Right lobe of liver (tissue), 6 donors: ENCODE data around the gene CACNA1D. TPM values are rescaled to one million over a fixed set of nuclear protein-coding genes. Genes with fewer than 3 reads are reported as not detected.

Experiments used
- ATAC-seq, 4 donors: fragments of 200-7000 bp; cut with Tn5 transposase; one replicate each; pipeline ENCODE4 v1.9.1; 2020; ENCODE audit warnings: mild to moderate bottlenecking in 4 of 4, moderate library complexity in 4 of 4
- DNase-seq, 3 donors: peaks; one replicate each; pipeline ENCODE4 v3.0.0-alpha.2; 2020
- H3K27ac ChIP-seq, 3 donors: fragments of 200-600 bp; one replicate each; pipeline ENCODE4 v1.8.0; 2022
- H3K27me3 ChIP-seq, 2 donors: fragments of 200-600 bp; one replicate each; pipeline ENCODE4 v1.8.0; 2022
- H3K36me3 ChIP-seq, 4 donors: fragments of 200-600 bp; sonication (generic) in 1 of 4; one replicate each; pipeline versions ENCODE4 v1.5.1 to v1.8.0; 2017 to 2022; ENCODE audit warnings: control low read depth in 1 of 4
- H3K4me1 ChIP-seq, 4 donors: fragments of 200-600 bp; sonication (generic) in 1 of 4; one replicate each; pipeline versions ENCODE4 v1.5.1 to v1.8.0; 2017 to 2022; ENCODE audit warnings: control low read depth in 1 of 4
- H3K4me3 ChIP-seq, 3 donors: fragments of 200-600 bp; one replicate each; pipeline ENCODE4 v1.8.0; 2022
- H3K9me3 ChIP-seq, 4 donors: fragments of 200-600 bp; sonication (generic) in 1 of 4; one replicate each; pipeline versions ENCODE4 v1.5.1 to v1.8.0; 2017 to 2022; ENCODE audit warnings: control low read depth in 1 of 4
- POLR2A ChIP-seq: fragments of 450-650 bp; IDR thresholded peaks from one replicate; pipeline ENCODE4 v1.6.1; 2017; ENCODE audit warnings: antibody characterized with exemption, mild to moderate bottlenecking
- WGBS: methylation state at CpG from one replicate; pipeline ENCODE4 v1.1.6; 2018; ENCODE audit warnings: low coverage, low lambda C conversion rate; ENCODE audit not compliant: insufficient coverage; ENCODE audit errors: missing lambda C conversion rate; 5-methylcytosine and 5-hydroxymethylcytosine counted together
- intact Hi-C, 2 donors: fragments of 100-400 bp; cut with DNase I; formaldehyde crosslinking; loops; one replicate each; pipeline versions ENCODE4 v1.11.2 to v1.14.1; 2022
- total RNA-seq, 6 experiments: library from RNA; depleted of rRNA in 2 of 6; stranded (reverse); fragments of >200 nt in 2 of 6; fragmentation: NEBNext Ultra II Directional in 3 of 6; extraction: Animal tissue kit (Norgen Biotek cat#: 25700) in 3 of 6; gene quantifications; one replicate each; pipeline versions ENCODE4 v1.1.0 to v1.2.4, GENCODE V29; 2016 to 2023
- TF ChIP-seq, protein P1 (sequence below), 4 donors: fragments of 200-600 bp in 3 of 4; fragments of 450-650 bp in 1 of 4; IDR thresholded peaks; one replicate each; pipeline versions ENCODE4 v1.5.1 to v1.8.0; 2016 to 2022; ENCODE audit warnings: antibody characterized with exemption in 4 of 4, mild to moderate bottlenecking in 2 of 4
- donor health status: DM: no; HTN: yes; CAD: no.
- donor health status: DM: no; HTN: no; CAD: no.
- donor health status: DM: no; HTN: no; CAD: no.
- donor health status: DM: no; HTN: yes; CAD: no.
- donor health status: DM: no; HTN: yes; CAD: no.

CACNA1D gene
- total RNA-seq, 6 experiments from 2014 or later: 5.5 to 12.7 (median 9.3) TPM

- TF ChIP-seq, protein P1, sequence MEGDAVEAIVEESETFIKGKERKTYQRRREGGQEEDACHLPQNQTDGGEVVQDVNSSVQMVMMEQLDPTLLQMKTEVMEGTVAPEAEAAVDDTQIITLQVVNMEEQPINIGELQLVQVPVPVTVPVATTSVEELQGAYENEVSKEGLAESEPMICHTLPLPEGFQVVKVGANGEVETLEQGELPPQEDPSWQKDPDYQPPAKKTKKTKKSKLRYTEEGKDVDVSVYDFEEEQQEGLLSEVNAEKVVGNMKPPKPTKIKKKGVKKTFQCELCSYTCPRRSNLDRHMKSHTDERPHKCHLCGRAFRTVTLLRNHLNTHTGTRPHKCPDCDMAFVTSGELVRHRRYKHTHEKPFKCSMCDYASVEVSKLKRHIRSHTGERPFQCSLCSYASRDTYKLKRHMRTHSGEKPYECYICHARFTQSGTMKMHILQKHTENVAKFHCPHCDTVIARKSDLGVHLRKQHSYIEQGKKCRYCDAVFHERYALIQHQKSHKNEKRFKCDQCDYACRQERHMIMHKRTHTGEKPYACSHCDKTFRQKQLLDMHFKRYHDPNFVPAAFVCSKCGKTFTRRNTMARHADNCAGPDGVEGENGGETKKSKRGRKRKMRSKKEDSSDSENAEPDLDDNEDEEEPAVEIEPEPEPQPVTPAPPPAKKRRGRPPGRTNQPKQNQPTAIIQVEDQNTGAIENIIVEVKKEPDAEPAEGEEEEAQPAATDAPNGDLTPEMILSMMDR (IDR thresholded peaks at IDR 0.05): no peak
- TF ChIP-seq POLR2A: no peak
- Histone ChIP-seq H3K27ac (no peak overlapping the region), H3K36me3 (peaks cover 0 to 30% (median 15%) of the 10 kb centered on the region in 4 donors), H3K27me3 (no peaks in the 10 kb centered on the region), H3K9me3 (no peaks in the 10 kb centered on the region), H3K4me1 (peaks cover 0 to 8% (median 0%) of the 10 kb centered on the region in 4 donors), H3K4me3 (no peak overlapping the region)
- intact Hi-C loops: no loop called here
- DNase-seq: no peak
- no peak for ATAC-seq
- 67% methylated on average over 1 of the region's 1 CpG for WGBS
These were observed 331.6 kb downstream of the CACNA1D start for GRCh38 chr3:53826048-53826447.

- H3K4me3 ChIP-seq: no peak overlapping the region
- H3K9me3 ChIP-seq: no peaks in the 10 kb centered on the region
- H3K4me1 ChIP-seq: peaks cover 0 to 8% (median 0%) of the 10 kb centered on the region in 4 donors
- DNase-seq (no peak), ATAC-seq (peak in 1 of 4 donors; percentile 24)
- 93% methylated on average over 1 of the region's 1 CpG for WGBS
- no peaks in the 10 kb centered on the region for H3K27me3 ChIP-seq
- H3K36me3 ChIP-seq: peaks cover 0 to 16% (median 5%) of the 10 kb centered on the region in 4 donors
- no peak for TF ChIP-seq POLR2A
- TF ChIP-seq, protein P1 (IDR thresholded peaks at IDR 0.05): no peak
- H3K27ac ChIP-seq: no peak overlapping the region
- intact Hi-C loops: no loop called here
These were observed 334.2 kb downstream of the CACNA1D start for GRCh38 chr3:53828581-53828980.

DNA sequence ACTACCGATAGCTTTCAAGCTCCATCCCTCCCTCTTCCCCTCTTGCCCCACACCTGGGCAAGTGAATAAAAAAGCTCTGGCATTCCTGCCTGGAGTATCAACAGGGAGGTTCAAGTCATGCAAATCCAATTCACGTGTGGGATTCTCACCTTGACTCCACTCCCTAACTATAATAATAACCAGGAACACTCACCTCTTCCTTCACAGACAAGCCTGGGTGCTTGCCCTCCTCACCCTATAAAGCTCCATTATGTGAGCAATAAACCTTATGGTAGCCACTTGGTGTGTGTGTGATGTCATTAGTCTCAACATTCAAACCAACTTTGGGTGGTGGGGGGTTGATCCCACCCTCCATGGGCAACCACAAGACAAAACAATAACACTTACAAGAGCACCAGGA, 335.2 kb downstream of the CACNA1D start:
- DNase-seq (no peak), ATAC-seq (no peak)
- 71% methylated on average over 1 of the region's 2 CpGs for WGBS
- H3K27me3 ChIP-seq: no peaks in the 10 kb centered on the region
- H3K4me1 ChIP-seq: peaks cover 0 to 8% (median 0%) of the 10 kb centered on the region in 4 donors
- H3K9me3 ChIP-seq: no peaks in the 10 kb centered on the region
- intact Hi-C loops: no loop called here
- no peak for TF ChIP-seq POLR2A
- TF ChIP-seq, protein P1 (IDR thresholded peaks at IDR 0.05): no peak
- H3K27ac ChIP-seq: no peak overlapping the region
- H3K36me3 ChIP-seq: peaks cover 0 to 11% (median 4%) of the 10 kb centered on the region in 4 donors
- no peak overlapping the region for H3K4me3 ChIP-seq

- no peaks in the 10 kb centered on the region for H3K27me3 ChIP-seq
- intact Hi-C loops: no loop called here
- H3K9me3 ChIP-seq: no peaks in the 10 kb centered on the region
- ATAC-seq (no peak), DNase-seq (no peak)
- no peak overlapping the region for H3K4me3 ChIP-seq
- H3K4me1 ChIP-seq: peaks cover 0 to 15% (median 0%) of the 10 kb centered on the region in 4 donors
- peaks cover 0 to 11% (median 4%) of the 10 kb centered on the region in 4 donors for H3K36me3 ChIP-seq
- H3K27ac ChIP-seq: no peak overlapping the region
- no CpG with 5 or more reads among the region's 6 CpGs for WGBS
- TF ChIP-seq POLR2A: no peak
- TF ChIP-seq, protein P1 (IDR thresholded peaks at IDR 0.05): no peak
These were observed 336.5 kb downstream of the CACNA1D start for GRCh38 chr3:53830944-53831343.
